Ammon's horn (tissue), 1 donor: ENCODE results near the gene CASK.
"Not testable (repeated sequence)": the region's sequence is repeated elsewhere in the genome, so short reads cannot be mapped to it uniquely, and the experiment has no call there.

ENCODE experiments used
- DNase-seq: peaks from one replicate; pipeline ENCODE4 v3.0.0-alpha.2; 2016; ENCODE audit warnings: low spot score

The CASK gene

DNA sequence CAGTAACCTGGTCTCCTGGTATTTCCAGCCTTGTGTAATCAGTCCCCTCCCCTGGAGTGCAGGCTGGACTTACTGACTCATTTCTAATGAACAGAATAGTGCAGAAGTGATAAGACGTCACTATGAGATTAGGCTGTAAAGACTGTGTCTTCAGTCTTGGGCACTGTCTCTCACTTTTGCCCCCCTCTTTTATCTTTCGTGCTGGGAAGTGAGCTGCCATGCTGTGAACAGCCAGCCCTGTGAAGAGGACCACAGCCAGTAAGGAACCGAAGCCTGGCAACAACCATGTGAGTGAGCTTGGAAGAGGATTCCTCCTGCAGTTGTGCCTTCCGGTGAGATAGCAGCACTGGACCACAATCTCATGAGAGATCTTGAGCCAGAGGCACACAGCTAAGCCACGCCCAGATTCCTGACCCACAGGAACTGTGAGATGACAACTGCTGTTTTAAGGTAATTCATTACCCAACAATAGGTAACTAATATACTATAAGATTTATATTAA is 302.1 kb downstream of the CASK start:
- DNase-seq: peak; percentile 11

DNA sequence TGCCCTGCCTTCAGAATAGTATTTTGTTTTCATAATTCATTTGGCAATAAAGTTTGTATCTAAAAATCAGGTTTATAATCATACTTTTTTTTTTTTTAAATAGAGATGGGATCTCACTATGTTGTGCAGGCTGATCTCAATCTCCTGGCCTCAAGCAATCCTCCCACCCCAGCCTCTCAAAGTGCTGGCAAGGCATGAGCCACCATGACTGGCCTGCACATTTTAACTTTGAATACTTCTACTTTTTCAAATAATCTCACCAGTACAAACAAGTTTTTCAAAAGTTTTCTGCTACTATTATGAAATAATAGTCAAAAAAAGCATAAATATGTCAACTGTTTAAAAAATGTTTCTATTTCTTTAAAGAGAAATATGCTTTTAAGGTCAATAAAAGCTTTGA is 304.1 kb downstream of the CASK start:
- no peak for DNase-seq

DNA sequence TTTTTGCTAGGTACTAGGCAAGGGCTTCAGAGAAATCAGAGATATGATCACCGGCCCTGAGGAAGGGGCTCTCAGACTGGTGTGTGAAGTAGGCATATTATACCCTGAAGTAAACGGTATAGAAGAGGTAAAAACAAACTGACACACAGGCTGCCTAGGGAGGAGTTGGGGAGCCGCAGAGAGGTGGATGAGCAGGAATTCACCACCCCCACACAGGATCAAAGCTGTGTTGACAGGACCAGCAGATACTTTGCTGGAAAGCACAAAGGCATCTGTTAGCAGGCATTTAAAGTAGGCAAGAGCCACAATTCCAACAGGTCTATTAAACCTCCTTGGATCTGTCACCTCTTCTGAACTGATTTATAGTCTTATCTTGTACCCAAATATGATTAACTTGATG is 306.4 kb downstream of the CASK start:
- peak; percentile 16 for DNase-seq

DNA sequence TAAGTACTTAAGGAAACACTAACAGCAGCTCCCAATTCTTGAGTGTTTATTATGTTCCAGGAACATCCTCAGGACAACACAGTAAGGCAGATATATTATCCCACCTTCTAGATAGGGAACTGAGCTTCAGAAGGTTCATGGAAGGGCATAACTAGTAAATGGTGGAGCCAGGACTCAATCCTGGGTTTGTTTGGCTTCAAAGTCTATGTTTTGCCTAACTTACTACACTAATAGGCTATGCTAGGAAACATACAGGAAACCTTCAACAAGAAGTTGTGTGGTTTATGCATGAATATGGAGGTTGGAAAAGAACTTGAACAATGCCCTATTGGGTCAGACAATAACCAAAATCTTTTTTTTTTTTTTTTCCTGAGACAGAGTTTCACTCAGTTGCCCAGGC is 307.1 kb downstream of the CASK start:
- DNase-seq: no peak

DNA sequence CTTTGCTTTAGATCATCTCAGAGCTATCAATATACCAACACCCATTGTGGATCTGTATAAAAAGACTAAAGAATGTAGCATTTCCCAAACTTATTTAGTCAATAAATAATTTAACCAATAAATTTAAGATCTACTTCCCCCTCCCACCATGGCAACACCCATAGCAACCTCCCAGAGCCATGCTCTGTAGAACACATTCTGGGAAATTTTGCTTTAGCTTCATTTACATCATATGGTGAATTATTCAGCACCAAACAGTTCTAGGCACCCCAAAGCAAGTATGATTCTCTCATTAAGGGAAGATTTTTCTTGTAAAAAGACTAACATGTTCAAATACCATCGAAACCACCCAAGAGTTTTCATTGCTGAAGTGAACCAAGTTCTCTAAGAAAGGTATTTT is 315.1 kb downstream of the CASK start:
- no peak for DNase-seq

DNA sequence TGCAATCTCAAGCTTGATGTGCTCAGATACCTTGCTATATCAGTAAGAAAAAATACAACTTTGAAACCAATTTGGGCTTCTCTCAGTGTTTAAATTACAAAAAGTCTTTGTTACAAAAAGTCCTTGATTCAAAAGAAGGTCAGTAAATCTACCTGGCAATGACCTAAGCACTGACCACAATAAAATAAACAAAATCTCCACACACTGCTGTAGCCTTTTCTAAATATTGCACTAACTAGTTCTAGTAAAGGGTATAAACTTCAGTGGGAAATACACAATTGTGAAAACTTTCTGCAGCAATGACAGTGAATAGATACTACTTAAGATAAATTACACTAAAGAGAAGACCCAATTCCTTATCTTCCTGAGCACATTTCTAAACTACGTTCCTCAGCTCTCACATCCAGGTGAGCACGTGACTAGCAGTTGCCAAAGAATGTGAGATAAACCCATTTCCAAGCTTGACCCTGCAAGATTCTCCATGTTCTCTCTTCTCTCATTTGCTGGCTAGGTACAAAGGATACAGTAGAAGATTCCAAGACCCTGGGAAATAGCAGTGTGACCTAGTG is 316.0 kb downstream of the CASK start:
- DNase-seq: no peak

DNA sequence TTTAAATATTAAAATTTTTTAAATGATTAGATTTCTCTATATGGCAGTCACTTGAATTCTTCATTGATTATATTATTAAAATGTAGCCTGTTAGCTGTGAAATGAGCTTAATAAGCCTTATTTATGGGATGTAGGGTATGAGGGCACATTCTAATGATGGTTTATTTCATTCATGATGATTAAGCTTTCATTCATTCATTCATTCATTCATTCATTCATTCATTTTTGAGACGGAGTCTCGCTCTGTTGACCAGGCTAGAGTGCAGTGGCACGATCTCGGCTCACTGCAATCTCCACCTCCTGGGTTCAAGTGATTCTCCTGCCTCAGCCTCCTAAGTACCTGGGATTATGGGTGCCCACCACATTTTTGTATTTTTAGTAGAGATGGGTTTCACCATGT is 317.3 kb downstream of the CASK start:
- DNase-seq: not testable (repeated sequence)

DNA sequence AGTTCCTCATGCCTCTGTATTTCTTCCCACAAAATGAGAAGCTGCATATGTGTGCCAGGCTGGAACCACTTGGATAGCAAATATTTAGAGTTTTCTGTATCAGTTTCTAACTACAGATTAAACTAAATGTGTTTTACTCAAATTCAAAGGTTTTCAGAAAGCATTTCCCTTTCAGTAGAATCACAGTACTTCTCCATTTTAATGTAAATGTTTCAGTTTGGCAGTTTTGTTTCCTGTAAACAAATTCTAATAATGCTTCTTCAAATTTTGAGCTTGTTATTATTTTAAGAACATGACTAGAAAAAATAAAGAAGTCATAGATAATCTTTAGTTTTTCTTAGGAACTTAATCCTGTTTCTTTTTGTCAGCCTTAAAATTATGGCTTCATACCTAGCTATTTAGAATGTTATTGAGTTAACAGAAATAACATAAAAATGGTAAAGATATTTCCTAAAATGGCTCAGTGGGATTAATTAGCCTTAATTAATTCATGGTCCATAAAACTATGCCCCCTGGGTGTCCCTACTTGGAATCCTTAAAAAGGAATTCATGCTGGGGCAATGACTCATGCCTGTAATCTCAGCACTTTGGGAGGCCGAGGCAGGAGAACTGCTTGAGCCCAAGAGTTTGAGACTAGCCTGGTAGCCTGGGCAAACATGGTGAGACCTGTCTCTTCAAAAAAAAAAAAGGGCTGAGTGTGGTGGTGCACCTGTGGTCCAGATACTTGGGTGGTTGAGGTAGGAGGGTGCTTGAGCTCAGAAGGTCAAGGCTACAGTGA is 318.4 kb downstream of the CASK start:
- no peak for DNase-seq

DNA sequence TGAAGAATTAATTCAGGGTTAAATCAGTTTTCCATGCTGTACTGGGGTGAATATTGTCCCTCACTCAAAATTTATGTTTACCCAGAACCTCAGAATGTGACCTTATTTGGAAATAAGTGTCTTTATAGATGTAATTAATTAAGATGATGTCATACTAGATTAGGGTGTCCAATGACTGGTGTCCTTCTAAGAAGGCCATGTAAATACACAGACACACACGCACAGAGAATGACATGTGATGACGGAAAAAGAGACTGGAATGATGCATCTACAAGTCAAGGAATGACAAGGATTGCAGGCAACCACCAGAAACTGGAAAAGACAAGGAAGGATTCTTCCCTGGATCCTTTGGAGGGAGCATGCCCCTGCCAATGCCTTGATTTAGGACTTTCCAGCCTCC is 319.2 kb downstream of the CASK start:
- DNase-seq: no peak

DNA sequence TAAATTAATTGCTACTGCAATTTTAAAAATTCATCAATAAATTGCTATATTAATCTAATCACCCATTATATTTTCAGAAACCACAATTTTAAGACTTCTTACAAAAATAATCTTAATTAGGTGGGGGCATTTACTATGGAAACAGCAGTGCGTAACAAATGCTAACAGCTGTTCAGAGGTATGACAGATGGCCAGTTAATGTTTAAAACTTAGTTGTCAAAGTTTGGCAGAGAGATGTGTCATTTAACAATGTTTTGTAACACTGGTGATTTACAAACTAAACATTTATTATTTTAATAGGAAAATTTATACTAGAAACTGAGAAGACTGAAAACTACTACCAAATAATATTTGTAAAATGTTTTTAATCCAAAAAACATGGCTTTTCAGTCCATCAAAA is 319.8 kb downstream of the CASK start:
- DNase-seq: no peak

DNA sequence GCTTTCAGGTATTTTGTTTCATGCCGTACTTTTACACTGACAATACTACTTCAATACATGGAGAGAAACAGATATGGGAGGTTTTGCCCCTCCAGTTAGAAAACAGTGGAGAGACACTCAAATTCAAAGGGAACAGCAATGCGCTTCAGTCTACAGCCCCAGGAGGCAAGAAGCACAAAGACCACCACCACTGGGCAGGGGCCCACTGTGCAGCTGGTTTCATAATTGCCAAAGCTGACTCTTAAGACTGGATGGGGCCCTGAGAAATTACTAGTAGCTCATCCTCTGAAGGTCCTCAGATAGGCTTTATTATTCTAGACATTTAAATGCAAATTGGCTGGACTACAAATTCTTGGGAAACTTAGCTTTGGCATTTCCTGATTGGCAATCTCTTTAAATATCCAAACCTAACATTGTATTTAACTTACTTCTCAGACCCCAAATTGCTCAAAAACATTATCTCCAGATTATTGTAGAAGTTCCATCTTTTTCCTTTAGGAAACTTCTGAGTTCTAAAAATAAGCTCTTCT is 320.5 kb downstream of the CASK start:
- no peak for DNase-seq

DNA sequence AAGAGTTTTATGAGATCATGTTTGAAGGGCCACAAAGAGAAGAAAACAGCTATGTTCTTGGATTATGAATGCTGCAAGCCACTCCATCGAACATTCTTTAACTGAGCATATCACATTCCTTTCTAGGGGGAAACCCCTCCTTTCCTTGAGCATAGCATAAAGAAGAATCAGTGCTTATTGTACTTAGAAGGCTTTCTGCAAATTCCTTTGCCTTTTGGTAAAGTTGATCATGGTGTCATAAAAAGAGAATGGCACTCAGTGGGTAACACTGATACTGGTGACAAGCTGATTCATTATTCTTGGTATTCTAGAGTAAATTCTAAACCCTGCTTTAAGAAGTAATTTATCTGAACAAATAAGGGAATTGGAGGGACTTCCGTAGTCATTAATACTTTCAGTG is 323.1 kb downstream of the CASK start:
- DNase-seq: no peak

DNA sequence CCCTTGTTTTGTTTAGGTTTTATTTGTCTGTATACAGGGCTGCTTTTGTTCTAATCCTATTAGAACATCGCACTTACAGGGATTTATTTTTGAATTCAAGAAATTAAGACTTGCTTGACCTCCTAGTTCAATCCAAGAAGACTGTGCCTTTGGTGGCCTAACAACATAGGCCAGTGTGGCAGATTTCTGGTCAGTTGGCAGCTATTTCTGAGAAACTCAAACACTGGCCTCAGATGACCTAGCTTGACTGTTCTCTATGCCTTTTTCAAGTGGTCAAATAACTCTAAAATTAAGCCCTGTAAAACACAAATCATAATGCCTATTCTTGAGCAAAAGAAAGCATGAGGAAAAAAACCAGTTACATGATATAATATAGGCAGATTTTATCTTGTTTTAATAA is 323.8 kb downstream of the CASK start:
- DNase-seq: peak; percentile 11

DNA sequence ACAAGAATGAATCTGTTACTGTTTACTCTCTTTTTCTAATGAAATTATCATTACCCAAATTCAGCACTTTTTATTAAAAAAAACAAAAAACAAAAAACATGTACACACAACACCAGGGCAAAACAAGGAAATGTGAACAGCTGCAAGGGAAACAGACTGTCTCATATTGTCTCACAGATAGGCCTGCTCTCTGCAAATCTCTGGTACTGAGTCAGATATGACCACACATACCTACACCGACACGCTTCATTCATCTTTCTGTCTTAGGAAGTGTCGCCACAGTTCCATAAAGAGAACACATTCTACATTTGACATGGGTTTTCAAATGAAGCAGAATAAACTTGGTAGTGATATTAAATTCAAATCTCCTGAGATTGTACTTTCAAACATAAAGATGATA is 326.8 kb downstream of the CASK start:
- DNase-seq: no peak

DNA sequence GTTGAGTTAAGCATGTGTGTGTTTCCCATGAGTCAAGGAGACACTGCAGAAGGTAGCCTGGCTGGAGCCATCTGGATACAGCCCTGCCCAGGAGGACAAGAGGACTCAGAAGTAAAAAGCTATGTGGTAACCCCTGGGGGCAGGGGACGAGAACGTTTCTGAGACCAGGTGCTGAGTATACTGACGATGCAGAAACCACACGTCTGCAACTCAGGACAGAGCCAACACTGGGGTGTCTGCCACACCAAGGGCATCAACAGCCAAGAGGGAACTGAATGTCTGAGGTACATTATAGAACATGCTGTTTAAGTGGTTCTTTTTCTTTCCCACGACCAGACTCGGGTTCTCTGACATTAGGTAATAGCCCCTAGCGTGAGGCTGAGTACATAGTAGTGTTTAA is 328.7 kb downstream of the CASK start:
- no peak for DNase-seq

DNA sequence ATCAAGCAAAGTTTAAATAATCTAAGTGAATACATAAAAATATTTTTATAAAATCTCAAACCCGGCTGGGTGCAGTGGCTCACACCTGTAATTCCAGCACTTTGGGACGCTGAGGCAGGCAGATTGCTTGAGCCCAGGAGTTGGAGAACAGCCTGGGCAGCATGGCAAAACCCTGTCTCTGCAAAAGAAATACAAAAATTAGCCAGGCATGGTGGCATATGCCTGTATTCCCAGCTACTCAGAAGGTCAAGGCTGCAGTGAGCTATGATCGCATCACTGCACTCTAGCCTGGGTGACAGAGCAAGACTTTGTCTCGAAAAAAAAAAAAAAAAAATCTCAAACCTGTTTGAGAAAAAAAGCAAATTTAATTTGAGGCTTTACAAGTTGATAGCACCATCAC is 331.4 kb downstream of the CASK start:
- no peak for DNase-seq

DNA sequence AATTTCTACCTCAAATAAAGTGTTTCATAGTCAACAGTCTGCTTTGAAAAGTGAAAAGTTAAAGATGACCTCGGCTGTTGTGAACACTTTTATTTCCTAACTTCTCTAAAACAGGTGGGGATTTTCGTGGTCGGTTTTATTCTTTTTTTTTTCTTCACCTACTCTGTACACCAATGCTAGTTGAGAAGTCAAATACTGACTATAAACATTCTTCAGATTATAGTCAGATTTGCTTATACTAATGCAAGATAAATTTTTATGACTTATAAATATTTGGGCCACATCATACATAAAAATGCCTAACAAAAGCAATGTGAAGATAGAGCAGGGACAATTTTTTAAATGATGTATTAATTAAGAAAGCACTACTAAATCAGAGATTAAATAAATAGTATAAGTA is 332.7 kb downstream of the CASK start:
- DNase-seq: no peak

DNA sequence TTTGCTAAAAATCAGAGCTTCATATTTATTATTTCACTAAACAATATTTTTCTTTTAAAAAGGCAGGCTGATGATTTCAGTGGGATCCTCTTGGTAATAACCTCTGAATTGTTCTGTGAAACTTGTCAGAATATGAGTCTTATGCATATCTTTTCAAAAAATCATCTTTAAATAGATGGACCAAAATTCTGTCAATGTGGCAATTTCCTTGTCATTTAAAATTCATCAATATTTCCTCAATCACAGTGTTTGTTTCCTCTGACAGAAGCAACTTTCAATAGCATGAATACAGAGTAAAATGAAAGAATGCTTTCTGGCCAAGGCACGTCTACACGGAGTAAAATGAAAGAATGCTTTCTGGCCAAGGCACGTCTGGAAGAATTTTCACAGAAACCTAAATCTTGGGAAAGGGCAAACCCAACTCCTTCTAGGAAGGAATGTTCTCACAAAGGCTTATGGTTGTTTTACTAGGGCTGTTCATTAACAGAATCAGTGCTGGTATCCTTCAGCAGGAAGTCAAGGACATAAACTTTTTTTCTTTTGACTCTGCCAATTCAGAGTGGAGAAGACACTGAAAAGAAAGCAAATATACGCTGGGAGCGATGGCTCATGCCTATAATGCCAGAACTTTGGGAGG is 333.6 kb downstream of the CASK start:
- no peak for DNase-seq

DNA sequence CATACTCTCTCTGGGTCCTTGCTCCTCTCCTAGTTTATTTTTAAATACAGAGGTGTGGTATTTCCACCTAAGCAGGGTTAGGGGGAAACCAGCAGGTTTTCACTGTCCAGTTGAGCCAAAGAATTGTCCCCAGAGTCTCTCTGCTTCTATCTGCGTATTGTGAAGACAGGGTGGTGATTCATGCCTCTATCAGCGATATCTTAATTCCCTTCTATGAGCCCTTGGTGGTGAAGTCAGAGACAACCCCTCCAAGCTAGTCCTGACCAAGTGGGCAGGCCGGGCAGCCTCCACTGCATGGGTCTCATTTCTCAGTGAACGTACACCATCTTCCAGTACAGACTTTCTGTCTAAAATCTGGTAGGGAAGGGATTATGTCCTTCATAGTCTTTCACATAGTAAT is 335.1 kb downstream of the CASK start:
- no peak for DNase-seq

DNA sequence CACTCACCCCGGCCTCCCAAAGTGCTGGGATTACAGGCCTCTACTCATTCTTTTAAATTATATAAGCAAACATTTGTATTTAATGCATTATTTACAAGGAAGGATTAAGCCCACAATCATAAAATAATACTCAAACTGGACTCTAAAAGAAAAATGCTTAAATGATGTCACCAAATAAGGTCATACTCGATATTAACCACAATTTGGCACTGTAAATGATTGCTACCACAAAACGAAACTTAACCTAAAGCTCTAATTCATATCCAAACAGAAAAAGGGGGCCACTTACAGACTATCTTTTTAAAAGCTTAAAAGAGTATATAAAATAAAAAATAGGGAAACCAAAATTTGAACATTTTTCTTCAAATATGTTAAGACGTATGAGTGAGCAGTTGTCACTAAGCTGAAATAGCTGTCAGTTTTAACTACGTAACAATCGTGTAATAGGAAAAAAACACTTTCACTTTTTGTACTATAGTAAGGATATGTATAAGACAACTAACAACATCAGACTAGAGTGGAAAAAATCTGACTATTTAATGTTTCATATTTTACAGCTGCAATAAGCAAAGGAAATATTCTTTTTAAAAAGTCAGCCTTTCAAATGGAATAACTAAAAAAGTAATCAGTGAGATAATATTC is 342.8 kb downstream of the CASK start:
- DNase-seq: no peak

DNA sequence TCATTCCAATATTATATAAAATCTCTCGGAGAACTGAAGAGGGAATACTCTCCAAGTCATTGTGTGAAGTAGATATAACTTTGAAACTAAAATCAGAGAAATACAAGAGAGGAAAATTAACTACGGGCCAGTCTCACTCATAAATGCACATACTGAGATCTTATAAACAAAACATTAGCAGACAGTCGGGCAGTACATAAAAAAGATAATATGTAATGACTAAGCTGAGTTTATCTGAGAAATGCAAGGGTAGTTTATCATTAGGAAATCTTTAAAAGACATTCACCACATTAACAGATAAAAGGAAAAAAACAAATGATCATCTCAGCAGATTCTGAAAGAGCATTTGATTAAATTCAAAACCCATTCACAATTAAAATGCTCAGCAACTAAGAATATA is 359.5 kb downstream of the CASK start:
- DNase-seq: no peak

DNA sequence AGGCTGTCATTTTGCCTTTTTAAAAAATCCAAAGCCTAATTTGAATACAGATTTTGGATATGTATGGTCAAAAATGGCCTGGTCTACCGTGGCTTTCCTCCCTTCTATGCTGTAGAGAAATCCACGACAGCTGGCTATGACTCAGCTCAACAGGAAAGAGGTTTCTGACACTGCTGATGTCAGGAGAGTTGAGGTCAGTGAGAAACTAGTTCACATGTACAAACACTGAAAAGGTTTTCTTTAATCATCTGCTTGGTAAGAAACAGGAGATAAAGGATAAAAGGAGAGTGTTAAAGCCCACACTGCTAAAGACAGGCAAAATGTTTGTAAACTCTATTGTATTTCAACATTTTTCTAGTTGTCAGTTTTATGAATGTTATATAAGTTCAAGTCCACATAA is 362.3 kb downstream of the CASK start:
- DNase-seq: peak; percentile 18
